SU-DHL-6 (cell line): ENCODE data around the gene UPB1.

Source experiments
- EZH2phosphoT487 ChIP-seq: fragments of 200-600 bp; sonication (generic), shearing (Covaris generic); conservative IDR thresholded peaks from 2 replicates; pipeline ENCODE4 v1.6.1; 2018; ENCODE audit warnings: mild to moderate bottlenecking, antibody characterized with exemption, low read length, moderate library complexity, mixed read lengths
- TF ChIP-seq, protein P1 (sequence below): fragments of 200-600 bp; sonication (generic); IDR thresholded peaks from one replicate; pipeline ENCODE4 v1.5.1; 2017; ENCODE audit warnings: antibody characterized with exemption, mild to moderate bottlenecking, low read length, moderate library complexity; ENCODE audit not compliant: insufficient read depth, poor library complexity, severe bottlenecking

DNA sequence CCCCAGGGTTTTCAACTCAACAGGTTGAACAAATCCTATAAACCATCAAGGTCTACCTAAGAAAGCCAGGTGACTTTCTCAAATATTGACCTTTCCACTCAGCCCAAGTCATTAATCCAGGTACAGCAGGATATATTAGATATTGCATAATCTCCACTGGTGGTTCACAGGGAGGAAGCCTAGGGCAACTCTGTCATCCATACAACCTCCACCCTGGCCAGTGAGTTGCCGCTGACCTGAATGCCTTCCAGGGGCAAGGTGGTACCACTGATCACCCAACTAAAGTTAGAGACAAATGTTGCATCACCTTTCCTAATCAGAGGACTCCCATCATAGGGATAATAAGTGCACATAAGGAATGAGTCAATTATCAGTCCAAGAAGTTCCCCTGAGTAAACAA is 36.9 kb downstream of the UPB1 start:
- TF ChIP-seq, protein P1, sequence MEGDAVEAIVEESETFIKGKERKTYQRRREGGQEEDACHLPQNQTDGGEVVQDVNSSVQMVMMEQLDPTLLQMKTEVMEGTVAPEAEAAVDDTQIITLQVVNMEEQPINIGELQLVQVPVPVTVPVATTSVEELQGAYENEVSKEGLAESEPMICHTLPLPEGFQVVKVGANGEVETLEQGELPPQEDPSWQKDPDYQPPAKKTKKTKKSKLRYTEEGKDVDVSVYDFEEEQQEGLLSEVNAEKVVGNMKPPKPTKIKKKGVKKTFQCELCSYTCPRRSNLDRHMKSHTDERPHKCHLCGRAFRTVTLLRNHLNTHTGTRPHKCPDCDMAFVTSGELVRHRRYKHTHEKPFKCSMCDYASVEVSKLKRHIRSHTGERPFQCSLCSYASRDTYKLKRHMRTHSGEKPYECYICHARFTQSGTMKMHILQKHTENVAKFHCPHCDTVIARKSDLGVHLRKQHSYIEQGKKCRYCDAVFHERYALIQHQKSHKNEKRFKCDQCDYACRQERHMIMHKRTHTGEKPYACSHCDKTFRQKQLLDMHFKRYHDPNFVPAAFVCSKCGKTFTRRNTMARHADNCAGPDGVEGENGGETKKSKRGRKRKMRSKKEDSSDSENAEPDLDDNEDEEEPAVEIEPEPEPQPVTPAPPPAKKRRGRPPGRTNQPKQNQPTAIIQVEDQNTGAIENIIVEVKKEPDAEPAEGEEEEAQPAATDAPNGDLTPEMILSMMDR, result no peak
- TF ChIP-seq EZH2phosphoT487, result no peak
